ENCODE data around the gene TNNT2.

The TNNT2 gene

GRCh38 chr1:201357636-201358348, 19.7 kb downstream of the TNNT2 start:
- no peak for DNase-seq (ENCODE audit: low read depth in 3 of 3, low spot score in 1 of 3)

DNA sequence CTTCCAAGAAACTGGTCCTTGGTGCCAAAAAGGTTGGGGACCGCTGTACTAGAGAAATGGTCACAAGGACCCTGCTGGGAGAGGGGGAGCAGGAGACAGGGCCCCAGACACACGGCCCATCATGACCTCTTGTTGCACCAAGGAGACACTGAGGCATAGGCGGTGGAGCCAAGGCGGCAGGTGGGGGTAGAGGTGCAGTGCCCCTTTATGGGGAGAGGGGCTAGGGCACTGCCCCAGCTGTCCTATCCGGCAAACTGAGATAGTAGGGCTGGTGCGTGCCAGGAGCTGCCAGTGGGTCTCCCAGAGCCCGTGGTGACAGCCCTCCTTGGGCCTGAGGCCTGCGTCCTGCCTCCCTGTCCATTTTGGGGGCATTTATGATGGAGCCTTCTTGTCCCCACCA, 20.3 kb downstream of the TNNT2 start:
- no peak for DNase-seq (ENCODE audit: low read depth in 3 of 3, low spot score in 1 of 3)

DNA sequence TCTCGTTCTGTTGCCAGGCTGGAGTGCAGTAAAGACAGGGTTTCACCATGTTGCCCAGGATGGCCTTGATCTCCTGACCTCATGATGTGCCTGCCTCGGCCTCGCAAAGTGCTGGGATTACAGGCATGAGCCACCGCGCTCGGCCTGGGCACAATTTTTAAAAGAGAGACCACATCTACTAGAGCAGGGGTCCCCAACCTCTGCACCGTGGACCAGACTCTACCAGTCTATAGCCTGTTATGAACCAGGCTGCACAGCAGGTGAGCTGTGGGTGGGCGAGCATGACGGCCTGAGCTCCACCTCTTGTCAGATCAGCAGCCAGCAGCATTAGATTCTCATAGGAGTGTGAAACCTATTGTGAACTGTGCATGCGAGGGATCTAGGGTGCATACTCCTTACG, 20.8 kb downstream of the TNNT2 start:
- no peak for DNase-seq (ENCODE audit: low read depth in 3 of 3, low spot score in 1 of 3)

GRCh38 chr1:201356236-201356635, 21.2 kb downstream of the TNNT2 start:
- DNase-seq (ENCODE audit: low read depth in 3 of 3, low spot score in 1 of 3), result no peak

DNA sequence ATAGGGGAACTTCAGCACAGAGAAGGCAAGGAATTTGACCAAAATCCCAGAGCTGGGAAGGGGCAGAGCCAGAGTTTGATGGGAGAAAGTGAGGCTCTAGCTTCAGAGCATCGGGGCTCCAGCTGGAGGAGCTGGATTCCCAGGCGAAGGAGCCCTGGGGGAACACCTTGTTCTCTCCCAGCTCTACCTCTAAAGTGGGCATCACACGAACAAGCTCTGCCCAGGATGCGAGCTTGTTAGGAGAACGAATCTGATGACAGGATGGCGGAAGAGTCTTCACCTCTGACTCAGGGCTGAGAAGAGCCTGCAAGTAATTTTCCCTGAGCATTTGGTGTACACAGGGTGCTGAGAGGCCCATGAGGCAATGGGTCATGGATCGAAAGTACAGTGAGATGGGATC, 22.0 kb downstream of the TNNT2 start:
- no peak for DNase-seq (ENCODE audit: low read depth in 3 of 3, low spot score in 1 of 3)

- no peak for DNase-seq (ENCODE audit: low read depth in 3 of 3, low spot score in 1 of 3)
Measured at GRCh38 chr1:201354901-201355295, 22.6 kb downstream of the TNNT2 start.

DNA sequence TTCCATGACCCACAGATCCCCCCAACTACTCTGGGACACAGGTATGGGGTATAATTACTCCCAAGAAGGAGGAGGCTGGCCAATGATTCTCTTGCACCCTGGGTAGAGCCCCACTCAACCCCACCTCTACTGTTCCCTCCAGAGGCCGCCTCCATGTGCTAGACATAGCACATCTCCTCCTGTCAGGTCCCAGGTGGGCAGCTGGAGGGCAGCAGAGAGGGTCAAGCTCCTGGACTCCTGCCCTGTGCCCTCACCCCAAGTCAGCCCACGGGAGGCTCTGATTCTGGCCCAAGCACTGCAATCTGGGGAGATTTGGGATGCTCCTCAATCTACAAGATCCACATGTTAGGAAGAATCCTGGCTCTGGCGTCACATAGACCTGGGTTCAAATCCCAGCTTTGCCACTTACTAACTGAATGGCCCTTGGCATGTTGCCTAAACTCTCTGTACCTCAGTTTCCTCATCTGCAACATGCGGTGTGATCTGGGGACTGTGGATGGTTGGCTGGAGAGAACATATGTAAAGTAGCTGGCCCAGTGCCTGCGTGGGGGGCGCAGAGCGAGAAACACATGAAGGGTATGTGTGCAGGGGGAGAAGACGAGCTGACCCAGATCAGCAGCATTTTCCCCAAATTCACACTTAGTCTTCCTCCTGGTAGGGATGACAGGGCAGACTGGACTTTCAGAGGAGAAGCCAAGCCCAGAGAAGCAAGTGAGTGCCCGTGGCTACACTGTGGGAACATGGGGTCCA, 23.2 kb downstream of the TNNT2 start:
- DNase-seq (ENCODE audit: low read depth in 3 of 3, low spot score in 1 of 3), result no peak

DNA sequence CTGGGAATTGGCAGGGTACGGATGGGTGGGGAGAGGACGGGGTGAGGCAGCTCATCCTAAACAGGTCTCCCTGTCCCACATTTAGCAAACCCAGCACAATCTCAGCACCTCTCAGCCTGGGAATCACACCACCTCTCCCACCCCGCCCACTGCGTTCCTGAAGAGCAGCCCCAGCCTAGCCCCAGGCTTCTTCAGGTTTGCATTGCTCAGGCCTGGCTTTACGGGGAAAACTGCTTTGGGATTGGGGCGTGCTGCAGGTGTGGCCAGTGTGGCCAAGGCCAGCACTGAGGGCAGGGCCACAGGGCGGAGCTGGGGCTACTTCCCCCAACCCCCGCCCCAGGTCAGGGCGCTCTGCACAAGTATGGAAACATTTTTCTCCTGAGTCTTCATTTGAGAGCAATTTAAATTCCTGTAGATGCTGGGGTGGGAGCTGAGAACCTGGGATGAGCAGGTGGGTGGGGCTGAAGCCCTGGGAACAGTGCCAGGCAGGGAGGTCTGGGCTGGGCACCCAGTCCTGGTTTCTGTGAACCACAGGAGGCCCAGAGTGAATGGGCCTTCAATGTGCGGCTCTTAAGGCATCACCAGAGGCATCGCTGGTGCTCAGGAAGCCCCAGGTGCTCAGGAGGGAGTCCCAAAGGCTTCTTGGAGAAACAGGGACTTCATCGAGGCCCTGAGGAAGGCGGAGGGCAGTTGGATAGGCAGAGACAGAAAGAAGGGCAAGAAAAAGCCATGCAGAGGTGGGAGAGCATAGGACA, 24.1 kb downstream of the TNNT2 start:
- no peak for DNase-seq (ENCODE audit: low read depth in 3 of 3, low spot score in 1 of 3)

GRCh38 chr1:201351617-201352016, 25.9 kb downstream of the TNNT2 start:
- DNase-seq (ENCODE audit: low read depth in 3 of 3, low spot score in 1 of 3), result no peak

- no peak for DNase-seq (ENCODE audit: low read depth in 3 of 3, low spot score in 1 of 3)
Measured at GRCh38 chr1:201350884-201351283, 26.6 kb downstream of the TNNT2 start.

GRCh38 chr1:201350361-201350725, 27.1 kb downstream of the TNNT2 start:
- no peak for DNase-seq (ENCODE audit: low read depth in 3 of 3, low spot score in 1 of 3)

GRCh38 chr1:201349092-201349491, 28.4 kb downstream of the TNNT2 start:
- DNase-seq (ENCODE audit: low read depth in 3 of 3, low spot score in 1 of 3), result no peak

GRCh38 chr1:201348211-201348566, 29.3 kb downstream of the TNNT2 start:
- no peak for DNase-seq (ENCODE audit: low read depth in 3 of 3, low spot score in 1 of 3)

- no peak for DNase-seq (ENCODE audit: low read depth in 3 of 3, low spot score in 1 of 3)
Measured at GRCh38 chr1:201347498-201348210, 29.8 kb downstream of the TNNT2 start.

DNA sequence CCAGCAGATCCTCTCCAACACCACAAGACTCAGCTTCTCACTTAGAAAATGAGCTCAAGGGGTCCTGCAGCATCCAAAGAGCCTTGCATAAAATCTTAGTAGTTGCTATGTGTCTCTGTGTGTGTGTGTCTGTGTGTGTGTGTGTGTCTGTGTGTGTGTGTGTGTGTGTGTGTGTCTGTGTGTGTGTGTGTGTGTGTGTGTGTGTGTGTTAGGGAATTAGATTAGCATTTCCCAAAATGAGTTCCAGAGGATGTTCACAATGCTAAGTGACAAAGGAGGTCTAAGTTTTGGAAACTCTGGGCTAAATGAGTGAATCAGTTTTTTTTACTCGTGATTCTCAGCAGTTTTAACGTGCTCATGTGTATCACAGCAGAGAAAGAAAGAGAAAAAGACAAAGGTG, 30.5 kb downstream of the TNNT2 start:
- DNase-seq (ENCODE audit: low read depth in 3 of 3, low spot score in 1 of 3), result no peak

GRCh38 chr1:201346337-201346939, 31.0 kb downstream of the TNNT2 start:
- no peak for DNase-seq (ENCODE audit: low read depth in 3 of 3, low spot score in 1 of 3)

DNA sequence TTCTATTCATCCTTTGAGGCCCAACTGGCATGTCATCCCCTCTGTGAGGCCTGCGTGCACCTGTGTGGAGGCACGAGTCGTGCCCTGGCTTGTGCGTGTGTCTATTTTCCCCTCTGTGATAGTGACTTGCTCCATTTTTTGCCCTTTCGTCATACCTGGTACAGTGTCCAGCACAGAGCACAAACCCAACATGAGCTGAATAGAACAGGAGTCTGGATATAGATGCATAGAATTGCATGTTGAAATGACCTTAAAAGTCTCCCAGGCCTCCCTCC, 32.5 kb downstream of the TNNT2 start:
- DNase-seq (ENCODE audit: low read depth in 3 of 3, low spot score in 1 of 3), result no peak

DNA sequence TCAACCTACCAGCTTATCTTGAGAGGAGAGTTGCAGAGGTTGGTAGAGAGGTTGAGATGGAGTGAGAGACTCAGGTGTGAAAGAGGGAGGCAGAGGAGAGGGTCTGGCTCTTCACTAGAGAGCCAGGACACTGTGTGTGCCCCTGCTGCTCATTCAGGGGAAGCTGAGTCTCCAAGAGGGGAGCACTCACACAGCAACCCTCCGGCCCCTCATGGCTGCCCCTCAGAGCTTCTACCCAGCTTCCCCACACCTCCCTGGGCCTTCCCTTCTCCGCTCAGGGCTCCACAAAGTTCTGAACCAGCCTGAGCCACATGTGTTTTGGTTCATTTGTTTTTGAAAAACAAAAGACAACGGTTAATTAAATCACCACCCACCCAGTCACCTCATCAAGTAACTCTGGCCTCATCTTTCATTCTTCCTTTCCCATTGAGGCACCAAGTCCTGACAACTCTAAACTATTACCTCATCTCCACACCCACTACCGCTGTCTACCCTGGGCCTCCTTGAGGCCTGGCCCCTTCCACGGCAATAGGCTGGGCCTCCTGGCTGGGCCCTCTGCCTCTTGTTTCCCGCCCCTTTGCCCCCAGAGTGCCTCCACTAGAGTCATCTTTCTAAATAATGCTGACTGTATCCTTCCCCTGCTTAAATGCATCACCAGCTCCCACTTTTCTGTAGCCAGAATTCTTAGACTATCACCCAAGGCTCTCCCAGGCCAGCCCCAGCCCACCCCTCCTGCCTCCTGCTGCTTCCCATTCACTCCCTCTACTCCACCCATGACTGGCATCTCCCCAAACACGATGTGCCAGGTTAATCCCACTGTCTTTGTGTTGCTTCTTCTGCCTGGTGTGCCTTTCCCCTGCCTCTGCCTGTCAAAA, 33.0 kb downstream of the TNNT2 start:
- no peak for DNase-seq (ENCODE audit: low read depth in 3 of 3, low spot score in 1 of 3)

DNA sequence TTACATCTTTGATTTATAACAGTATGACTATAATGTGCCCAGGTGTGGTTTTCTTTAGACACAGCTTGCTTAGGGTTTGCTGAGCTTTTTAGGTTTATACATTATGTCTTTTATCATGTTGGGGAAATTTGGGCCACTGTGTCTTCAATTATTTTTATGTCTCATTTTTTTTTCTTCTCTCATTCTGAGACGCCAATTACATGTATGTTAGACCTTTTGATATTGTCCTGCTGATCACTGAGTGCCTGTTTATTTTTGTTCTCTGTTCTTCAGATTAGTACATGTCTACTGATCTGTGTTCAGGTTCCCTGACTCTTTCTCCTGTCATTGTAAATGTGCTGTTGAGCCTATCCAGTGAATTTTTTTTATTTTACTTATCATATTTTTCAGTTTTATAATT, 36.1 kb downstream of the TNNT2 start:
- DNase-seq (ENCODE audit: low read depth in 3 of 3, low spot score in 1 of 3), result no peak

GRCh38 chr1:201336711-201337450, 40.6 kb downstream of the TNNT2 start:
- no peak for DNase-seq (ENCODE audit: low read depth in 3 of 3, low spot score in 1 of 3)

Measured in stimulated activated CD4-positive, alpha-beta T cell treated with anti-CD3 and anti-CD28 coated beads, TNF-alpha, amount 100 ng/mL, for 1 hour (primary cell).